HUES6 (cell line): Measurements from ENCODE around the gene ACYP1.
"Not testable (repeated sequence)": the region's sequence is repeated elsewhere in the genome, so short reads cannot be mapped to it uniquely, and the experiment has no call there.

Source experiments
- H3K27ac ChIP-seq: 2 replicates; pipeline ENCODE4 v1.7.0; 2013; ENCODE audit warnings: low read depth, mild to moderate bottlenecking, low read length, inconsistent platforms
- H3K27me3 ChIP-seq: 2 replicates; pipeline ENCODE4 v1.6.1; 2013; ENCODE audit warnings: low read length; ENCODE audit not compliant: control insufficient read depth, insufficient read depth
- H3K36me3 ChIP-seq: 2 replicates; pipeline ENCODE4 v1.6.1; 2013; ENCODE audit warnings: low read length; ENCODE audit not compliant: control insufficient read depth, insufficient read depth
- H3K4me1 ChIP-seq: 2 replicates; pipeline ENCODE4 v1.6.1; 2013; ENCODE audit warnings: low read length; ENCODE audit not compliant: control insufficient read depth, insufficient read depth
- H3K4me3 ChIP-seq: 2 replicates; pipeline ENCODE4 v1.5.1; 2013; ENCODE audit warnings: low read depth, low read length
- H3K9ac ChIP-seq: one replicate; pipeline ENCODE4 v1.6.1; 2013; ENCODE audit warnings: mild to moderate bottlenecking, low read length
- H3K9me3 ChIP-seq: 2 replicates; pipeline ENCODE4 v1.6.1; 2013; ENCODE audit warnings: low read depth, low read length; ENCODE audit not compliant: control insufficient read depth, insufficient read depth

The ACYP1 gene

DNA sequence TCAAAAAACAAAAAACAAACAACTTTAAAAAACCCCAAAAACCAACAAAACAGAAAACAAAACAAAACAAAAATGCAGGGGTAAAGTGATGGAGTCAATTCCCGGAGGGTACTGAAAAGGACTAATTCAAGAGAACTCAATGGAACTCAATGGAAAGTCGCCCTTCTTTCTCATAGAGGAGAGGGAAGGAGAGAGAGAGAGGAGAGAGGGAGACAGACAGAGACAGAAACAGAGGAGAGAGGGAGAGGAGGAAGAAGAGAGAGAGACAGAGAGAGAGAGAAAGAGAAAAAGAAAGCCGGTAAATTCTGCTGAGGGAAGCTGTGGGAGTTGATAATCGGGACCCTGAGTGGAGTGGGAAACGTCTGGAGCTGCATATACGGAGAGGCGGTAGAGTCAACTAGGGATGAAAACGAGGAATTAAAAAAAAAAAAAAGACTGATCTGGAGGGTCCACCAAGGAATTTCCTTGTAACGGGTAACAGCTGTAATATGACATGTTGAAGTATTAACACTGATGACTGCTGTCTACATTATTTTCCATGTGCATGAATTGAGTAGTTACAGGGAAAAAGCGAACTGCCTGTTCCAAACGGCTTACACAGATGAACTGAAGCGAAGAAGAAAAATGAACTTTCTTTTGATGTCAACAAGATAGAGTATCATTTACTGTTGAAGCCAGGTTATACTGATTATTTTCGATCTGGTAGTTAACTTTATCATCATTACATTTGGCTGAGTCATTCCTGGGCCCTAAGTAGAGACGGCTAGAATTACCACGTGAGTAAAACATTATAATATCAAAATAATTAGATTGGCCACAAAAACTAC, 4.7 kb upstream of the ACYP1 start:
- Histone ChIP-seq H3K9ac (peak overlapping the region; percentile 92), H3K9me3 (no peaks in the 10 kb centered on the region), H3K4me3 (peak overlapping the region; percentile 82), H3K4me1 (peaks cover 6% of the 10 kb centered on the region; the same call in 1 of the 2 replicates), H3K36me3 (no peaks in the 10 kb centered on the region), H3K27ac (peak overlapping the region; percentile 93), H3K27me3 (no peaks in the 10 kb centered on the region)

DNA sequence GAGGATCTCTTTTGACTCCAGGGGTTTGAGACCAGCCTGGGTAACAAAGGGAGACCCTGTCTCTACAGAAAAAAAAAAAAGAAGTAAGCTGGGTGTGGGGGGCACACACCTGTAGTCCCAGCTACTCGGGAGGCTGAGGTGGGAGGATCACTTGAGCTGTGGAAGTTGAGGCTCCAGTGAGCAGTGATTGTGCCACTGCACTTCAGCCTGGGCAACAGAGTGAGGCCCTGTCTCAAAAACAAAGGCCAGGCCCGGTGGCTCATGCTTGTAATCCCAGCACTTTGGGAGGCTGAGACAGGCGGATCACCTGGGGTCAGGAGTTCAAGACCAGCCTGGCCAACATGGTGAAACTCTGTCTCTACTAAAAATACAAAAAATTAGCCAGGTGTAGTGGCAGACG, 3.9 kb upstream of the ACYP1 start:
- not testable (repeated sequence) for H3K27me3 ChIP-seq, H3K27ac ChIP-seq, H3K4me1 ChIP-seq, H3K36me3 ChIP-seq, H3K9me3 ChIP-seq, H3K9ac ChIP-seq, H3K4me3 ChIP-seq

DNA sequence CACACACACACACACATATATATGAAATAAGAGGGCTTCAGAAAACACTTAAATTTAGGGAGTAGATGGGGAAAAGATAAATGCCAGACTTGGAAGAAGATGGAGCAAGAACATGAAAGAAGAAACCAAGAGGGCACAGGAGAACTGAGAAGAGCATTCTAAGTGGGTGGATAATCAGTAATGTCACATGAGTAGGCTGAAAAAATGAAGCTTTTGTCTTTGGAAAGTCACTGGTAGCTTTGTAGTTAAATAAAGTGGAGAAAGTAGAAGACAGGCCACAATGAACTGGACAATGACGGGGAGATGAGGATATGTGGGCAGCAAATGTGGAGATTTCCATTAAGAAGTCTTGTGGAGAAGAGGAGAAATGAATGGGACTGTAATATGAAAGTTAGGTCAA, 3.4 kb upstream of the ACYP1 start:
- no peaks in the 10 kb centered on the region for H3K27me3 ChIP-seq
- no peaks in the 10 kb centered on the region for H3K36me3 ChIP-seq
- no peak overlapping the region for H3K27ac ChIP-seq
- no peak overlapping the region for H3K4me3 ChIP-seq
- peaks cover 6% of the 10 kb centered on the region; the same call in 1 of the 2 replicates for H3K4me1 ChIP-seq
- no peak overlapping the region for H3K9ac ChIP-seq
- H3K9me3 ChIP-seq, result no peaks in the 10 kb centered on the region

DNA sequence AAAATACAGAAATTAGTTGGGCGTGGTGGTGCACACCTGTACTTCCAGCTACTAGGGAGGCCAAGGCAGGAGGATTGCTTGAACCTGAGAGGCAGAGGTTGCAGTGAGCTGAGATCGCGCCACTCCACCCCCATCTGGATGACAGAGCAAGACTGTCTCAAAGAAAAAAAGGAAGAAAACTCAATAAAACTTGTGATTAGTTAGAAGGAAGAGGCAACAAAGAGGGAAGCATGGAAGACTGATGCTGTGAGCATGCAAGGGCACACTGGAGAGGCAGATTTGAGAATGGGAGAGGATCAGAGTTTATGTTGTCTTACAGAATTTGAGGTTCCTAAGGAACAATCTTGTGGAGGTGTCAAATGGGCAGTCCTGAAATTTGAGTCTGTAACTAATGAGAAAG, 2.9 kb upstream of the ACYP1 start:
- Histone ChIP-seq H3K27me3 (no peaks in the 10 kb centered on the region), H3K27ac (no peak overlapping the region), H3K9me3 (no peaks in the 10 kb centered on the region), H3K36me3 (no peaks in the 10 kb centered on the region), H3K4me3 (no peak overlapping the region), H3K4me1 (peaks cover 6% of the 10 kb centered on the region; the same call in 1 of the 2 replicates), H3K9ac (no peak overlapping the region)

DNA sequence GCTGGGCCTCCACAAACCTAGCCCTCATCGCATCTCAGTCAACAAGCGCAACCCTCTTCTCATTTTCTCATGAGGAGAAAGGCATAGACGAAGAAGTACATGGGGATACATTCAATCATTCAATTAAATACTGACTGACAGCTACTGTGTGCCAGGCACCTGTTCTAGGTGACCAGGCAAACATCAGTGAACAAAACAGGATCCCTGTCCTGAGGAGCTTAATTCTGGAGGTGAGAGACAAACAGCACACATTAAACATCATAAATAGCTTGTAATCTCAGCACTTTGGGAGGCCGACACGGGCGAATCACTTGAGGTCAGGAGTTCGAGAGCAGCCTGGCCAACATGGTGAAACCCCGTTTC, 362 bp upstream of the ACYP1 start:
- Histone ChIP-seq H3K27me3 (no peaks in the 10 kb centered on the region), H3K36me3 (peaks cover 19% of the 10 kb centered on the region), H3K27ac (no peak overlapping the region), H3K9me3 (peaks cover 11% of the 10 kb centered on the region; the same call in 1 of the 2 replicates), H3K4me3 (peak overlapping the region; percentile 89), H3K4me1 (no peaks in the 10 kb centered on the region), H3K9ac (no peak overlapping the region)

DNA sequence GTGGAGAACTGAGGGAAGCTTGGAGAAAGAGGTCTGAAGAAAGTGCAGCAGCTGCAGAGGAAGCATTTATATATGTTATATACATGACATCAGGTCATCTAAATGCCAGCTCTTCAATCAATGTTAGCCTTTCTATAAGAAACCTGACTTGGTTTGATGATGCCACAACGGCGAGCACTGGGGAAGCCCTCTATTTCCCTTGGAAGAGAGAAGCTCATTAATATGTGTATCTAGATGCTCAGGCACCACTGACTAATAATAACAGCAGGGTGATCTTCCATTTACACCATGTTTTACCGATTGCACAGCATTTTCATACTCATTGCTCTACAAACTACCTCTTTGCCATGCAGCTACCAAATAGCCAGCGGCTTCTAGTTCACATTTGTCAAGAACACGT, 811 bp downstream of the ACYP1 start:
- H3K36me3 ChIP-seq, result peaks cover 19% of the 10 kb centered on the region

DNA sequence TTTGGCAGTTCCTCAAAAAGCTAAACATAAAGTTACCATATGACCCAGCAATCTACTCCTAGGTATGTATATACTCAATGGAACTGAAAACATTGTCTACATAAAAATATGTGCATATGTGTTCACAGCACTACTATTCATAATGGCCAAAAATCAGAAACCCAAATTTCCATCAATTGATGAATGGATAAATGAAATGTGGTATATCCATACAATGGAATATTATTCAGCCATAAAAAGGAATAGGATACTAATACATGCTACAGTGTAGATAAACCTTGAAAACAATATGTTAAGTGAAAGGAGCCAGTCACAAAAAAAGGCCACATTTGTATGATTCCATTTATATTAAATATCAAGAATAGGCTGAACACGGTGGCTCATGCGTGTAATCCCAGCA, 3.4 kb downstream of the ACYP1 start:
- H3K9me3 ChIP-seq, result peaks cover 11% of the 10 kb centered on the region; the same call in 1 of the 2 replicates
- no peak overlapping the region for H3K4me3 ChIP-seq
- peaks cover 19% of the 10 kb centered on the region for H3K36me3 ChIP-seq
- no peaks in the 10 kb centered on the region for H3K27me3 ChIP-seq
- no peaks in the 10 kb centered on the region for H3K4me1 ChIP-seq
- H3K9ac ChIP-seq, result no peak overlapping the region
- no peak overlapping the region for H3K27ac ChIP-seq

More for the DNA sequence above, 811 bp downstream of the ACYP1 start:
- Histone ChIP-seq H3K4me3 (peak overlapping the region; percentile 89), H3K27ac (no peak overlapping the region), H3K9ac (peak overlapping the region; percentile 74), H3K27me3 (no peaks in the 10 kb centered on the region), H3K9me3 (peaks cover 11% of the 10 kb centered on the region; the same call in 1 of the 2 replicates), H3K4me1 (no peaks in the 10 kb centered on the region)

DNA sequence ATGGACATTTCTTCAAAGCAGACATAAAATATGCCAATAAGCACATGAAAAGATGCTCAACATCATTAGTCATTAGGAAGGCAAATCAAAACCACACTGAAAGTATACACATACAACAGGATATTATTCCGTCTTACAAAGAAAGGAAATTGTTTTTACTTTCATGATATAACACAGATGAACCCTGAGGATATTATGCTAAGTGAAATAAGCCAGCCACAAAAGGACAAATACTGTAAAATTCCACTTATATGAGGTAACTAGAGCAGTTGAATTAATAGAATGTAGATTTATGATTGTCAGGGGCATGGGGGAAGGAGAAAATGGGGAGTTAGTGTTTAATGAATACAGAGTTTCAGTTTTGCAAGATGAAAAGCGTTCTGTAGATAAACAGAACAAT, 4.2 kb downstream of the ACYP1 start:
- no peak overlapping the region for H3K9ac ChIP-seq
- peaks cover 19% of the 10 kb centered on the region for H3K36me3 ChIP-seq
- H3K9me3 ChIP-seq, result peaks cover 11% of the 10 kb centered on the region; the same call in 1 of the 2 replicates
- no peaks in the 10 kb centered on the region for H3K27me3 ChIP-seq
- H3K4me1 ChIP-seq, result no peaks in the 10 kb centered on the region
- no peak overlapping the region for H3K27ac ChIP-seq
- no peak overlapping the region for H3K4me3 ChIP-seq

DNA sequence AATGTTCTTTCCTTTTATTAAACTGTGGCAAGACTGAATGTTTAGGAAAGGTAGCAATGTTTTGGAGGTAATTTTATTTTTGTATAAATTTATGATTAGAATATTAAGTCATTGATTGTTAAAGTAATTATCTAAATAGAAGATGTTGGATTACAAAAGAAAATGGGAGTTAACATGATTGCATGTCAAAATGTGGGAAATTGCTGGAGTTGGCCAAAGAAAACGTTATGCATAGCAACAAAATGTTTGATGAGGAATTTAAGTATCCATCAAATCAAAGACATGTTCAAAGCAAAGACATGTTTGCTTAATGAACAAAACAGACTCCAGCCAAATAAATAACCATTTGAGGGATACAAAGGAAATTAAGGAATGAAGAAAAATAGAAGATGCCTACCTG, 9.4 kb downstream of the ACYP1 start:
- Histone ChIP-seq H3K27ac (no peak overlapping the region), H3K4me1 (no peaks in the 10 kb centered on the region), H3K4me3 (no peak overlapping the region), H3K9me3 (no peaks in the 10 kb centered on the region), H3K9ac (no peak overlapping the region), H3K36me3 (0 out of 2 replicates have a peak, but pooled peaks cover 3% of the 10 kb centered on the region), H3K27me3 (no peaks in the 10 kb centered on the region)

DNA sequence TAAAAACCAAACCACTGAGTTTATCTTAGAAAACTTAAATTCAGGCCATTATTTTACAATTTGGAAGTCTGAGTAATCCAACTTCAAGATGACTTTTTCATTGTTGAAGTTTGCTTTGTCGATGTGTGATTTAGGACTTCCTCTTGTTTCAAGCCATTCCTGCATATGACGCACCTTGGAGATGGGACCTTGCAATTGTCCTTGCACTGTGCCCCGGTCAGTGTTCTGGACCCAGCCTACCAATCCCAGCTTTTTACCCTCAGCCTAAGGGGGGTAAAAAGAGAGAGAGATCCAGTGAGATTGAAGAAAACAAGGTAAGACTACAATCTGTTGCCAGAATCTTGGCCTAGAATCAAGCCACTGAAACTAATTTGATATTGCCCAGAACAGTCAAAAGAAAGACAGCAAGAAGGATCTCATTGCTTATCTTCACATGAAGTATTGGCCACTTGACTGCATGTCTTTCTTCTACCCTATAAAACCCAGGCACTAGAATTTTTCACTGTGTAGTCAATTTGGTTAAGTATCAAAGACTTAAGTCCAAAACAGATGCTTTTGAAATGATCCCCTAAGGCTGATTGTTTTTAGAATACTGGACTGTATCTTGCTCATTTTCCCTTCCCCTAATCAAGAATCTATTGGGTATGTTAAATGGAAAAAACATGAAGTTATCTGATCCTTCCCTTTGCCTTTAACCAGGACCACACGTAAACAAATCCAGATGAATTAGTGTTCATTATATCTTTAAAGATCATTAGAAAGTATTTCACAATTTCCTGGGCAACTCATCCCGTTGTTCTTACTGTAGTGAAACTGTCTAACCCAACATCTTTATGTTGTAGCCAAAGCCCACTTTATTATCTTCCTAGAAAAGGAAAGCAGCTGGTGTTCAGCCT, 10.2 kb downstream of the ACYP1 start:
- no peak overlapping the region for H3K4me3 ChIP-seq
- no peak overlapping the region for H3K27ac ChIP-seq
- no peaks in the 10 kb centered on the region for H3K27me3 ChIP-seq
- H3K4me1 ChIP-seq, result no peaks in the 10 kb centered on the region
- no peaks in the 10 kb centered on the region for H3K9me3 ChIP-seq
- H3K36me3 ChIP-seq, result 0 out of 2 replicates have a peak, but pooled peaks cover 4% of the 10 kb centered on the region
- no peak overlapping the region for H3K9ac ChIP-seq

DNA sequence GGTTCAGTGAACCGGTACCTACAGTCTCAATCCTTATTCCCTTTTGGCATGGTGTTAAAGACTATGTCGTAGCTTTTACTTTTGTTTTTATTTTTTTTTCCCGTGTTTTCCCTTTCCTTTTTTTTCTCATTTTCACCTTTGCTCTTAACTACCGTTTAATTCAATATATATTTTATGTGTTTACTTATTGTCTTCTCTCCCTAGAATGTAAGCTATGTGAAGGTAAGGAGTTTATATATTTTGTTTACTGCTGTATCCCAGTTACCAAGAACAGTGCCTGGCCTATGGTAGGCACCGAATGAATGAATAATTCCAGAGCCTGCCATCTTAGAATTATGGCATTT, 12.3 kb downstream of the ACYP1 start:
- Histone ChIP-seq H3K27me3 (no peaks in the 10 kb centered on the region), H3K36me3 (0 out of 2 replicates have a peak, but pooled peaks cover 4% of the 10 kb centered on the region), H3K9me3 (no peaks in the 10 kb centered on the region), H3K9ac (no peak overlapping the region), H3K4me1 (no peaks in the 10 kb centered on the region), H3K4me3 (peak overlapping the region; percentile 55), H3K27ac (no peak overlapping the region)
